Measurements from ENCODE around the gene PTMA.
"Not testable (repeated sequence)": the region's sequence is repeated elsewhere in the genome, so short reads cannot be mapped to it uniquely, and the experiment has no call there.

PTMA gene

DNA sequence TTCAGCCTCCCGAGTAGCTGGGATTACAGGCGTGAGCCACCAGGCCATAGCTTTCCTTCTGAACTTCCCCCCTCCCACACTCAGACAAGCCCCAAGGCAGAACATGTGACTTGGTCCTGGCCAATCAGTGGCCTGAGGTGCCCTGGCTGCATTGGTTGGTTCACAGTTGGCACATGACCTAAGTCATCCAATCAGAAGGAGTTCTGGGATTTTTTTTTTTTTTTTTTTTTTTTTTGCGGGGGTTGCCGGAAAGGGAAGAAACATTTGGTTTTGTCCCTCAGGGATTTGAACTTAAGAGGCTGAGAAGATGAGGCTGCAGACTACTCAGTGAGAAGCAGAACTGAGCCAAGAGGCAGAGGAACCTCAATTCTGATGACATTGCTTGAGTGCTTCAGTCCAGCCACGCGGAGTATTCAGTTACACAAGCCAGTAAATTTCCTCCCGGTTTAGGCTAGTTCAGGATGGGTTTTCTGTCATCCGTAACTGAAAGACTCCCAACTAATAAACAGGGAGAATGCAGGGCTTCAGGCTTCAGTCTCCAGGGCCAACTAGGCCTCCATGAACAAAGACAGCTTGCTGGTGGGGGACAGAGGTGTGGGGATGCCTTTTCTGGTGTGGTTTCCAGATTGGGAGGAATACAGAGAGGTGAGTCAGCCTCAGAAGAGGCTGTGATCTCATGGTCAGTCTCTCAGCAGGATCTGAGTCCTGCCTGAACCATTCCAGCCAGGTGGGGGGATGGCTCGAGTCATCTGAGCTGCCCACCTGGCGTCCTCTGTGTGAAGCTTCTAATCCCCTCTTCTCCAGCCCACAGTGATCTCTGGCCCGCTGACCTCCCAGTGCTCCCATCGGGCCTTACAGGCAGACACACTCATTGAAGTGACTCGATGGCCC lies 9.2 kb downstream of the PTMA start:
- DNase-seq: peak; percentile 71

DNA sequence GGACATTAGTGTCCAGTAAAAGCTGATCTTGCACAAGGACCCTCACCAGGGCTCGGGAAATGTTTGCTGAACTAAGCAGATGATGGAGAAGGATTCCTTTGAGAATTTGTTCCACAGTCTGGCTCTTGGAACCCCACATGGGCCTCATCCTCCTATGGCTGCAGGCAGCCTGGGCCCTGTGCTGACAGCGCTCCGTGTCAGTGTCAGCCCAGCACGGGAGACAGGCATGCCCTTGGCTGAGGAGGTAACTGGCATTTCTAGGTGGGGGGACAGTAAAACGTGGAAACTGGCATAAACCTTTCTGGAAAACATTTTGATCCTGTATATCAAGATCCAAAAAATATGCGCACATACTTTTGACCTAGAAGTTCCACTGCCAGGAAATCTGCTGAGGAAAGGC lies 10.5 kb downstream of the PTMA start:
- no peak for DNase-seq

DNA sequence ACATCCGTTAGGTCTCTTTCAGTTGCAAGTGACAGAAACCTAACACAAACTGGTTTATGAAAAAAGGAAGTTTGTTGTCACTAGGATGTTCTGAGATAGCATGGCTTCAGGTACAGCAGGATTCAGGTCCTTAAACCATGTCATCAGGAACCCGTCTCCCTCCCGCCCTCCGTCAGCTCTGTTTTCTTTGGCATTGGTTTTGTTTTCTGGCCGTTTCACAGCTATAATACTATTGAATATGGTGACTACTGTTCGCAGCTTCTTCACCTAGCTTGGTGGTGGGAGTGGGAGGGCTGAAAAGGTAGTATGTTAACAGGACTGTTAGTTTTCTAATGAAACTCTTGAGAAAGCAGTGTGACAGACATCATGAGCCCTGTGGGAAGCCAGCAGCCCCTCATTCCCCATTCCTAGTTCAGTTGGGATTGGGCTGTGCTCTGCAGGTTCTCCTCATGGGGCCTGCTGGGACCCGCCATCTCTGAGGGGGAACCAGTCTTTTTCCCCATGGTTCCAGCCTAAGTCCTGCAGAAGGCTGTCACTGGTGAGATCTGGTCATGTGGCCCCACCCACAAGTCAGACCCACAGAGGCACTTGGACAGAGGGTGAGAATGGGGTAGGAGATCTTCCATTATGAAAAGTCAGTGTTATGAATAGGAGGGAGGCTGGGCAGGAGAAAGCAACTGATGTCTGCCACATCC lies 12.1 kb downstream of the PTMA start:
- no peak for DNase-seq

DNA sequence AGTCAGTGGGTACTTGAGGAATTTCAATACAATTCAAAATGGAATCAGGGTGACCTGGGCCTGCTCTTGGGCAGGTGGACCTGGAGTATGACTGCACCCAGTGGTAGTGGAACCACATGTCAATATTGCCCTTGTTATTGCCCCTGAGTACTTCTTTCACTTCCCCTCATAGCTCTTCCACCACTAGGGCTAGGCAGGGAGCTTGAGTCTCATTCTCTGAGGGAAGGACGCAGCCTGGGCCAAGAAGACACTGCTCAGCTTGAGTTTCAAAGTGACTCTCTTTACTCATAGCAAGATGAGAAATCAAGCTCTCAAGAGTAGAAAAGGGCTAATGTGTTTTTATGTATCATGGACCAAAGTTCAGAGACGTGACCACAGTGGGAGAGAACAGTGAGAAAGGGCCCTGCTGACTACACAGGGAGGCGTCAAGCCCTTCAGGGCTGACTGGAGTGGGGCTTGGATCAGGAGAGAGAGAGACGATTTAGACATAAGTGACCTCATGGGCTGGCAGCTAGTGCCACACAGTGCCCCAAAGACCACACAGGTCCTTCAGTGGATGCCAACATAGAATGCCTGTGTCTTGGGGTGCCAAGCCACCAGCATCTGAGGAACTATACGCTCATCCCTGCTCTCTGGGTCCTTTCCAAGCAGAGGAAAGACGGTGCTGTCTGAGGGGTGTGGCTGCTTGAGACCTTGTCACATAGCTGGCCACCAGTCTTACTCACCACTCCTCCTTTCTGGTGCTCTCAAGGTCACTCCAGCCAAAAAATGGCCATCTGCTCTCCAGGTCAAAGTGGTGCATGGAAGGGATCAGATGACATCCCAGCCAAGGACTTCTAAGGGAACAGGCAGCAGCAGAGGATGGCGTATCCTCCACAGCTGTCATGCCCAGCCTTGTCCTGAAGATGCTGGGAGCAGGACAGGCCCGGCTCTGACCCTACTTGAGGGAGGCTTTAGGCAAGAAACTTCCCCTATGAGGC lies 13.0 kb downstream of the PTMA start:
- no peak for DNase-seq

DNA sequence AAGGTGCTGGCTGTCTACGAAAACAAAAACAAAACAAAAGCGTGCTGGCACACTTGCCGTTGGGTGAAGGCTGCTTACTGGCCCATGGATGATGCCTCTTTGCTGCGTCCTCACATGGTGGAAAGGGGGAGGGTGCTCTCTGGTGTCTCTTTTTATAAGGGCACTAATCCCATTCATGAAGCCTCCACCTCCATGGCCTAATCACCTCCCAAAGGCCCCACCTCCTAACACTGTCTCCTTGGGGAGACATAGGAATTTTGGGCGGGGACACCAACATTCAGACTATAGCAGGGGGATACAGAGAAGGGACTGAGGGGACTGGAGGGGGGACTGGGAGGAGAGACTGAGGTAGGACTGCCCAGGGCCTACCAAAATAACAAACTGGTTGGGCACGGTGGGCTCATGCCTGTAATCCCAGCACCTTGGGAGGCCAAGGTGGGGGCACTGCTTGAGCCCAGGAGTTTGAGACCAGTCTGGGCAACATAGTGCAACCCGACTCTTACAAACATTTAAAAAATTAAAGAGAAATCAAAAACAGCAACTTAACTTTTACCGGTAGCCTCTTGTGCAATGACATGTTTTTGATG lies 14.5 kb downstream of the PTMA start:
- no peak for DNase-seq

DNA sequence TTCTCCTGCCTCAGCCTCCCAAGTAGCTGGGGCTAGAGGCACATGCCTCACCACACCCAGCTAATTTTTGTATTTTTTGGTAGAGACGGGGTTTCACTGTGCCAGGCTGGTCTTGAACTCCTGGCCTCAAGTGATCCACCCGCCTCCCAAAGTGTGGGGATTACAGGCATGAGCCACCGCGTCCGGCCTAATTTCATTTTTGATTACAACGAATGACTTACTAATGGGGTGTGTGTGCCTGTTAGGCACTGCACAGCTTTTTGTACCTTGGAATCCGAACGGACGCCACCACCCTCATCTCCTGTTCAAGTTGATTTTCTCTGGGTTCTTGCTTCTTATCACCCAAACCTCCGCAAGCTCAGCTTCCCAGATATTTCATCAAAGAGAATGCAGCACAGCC lies 17.2 kb downstream of the PTMA start:
- no peak for DNase-seq

DNA sequence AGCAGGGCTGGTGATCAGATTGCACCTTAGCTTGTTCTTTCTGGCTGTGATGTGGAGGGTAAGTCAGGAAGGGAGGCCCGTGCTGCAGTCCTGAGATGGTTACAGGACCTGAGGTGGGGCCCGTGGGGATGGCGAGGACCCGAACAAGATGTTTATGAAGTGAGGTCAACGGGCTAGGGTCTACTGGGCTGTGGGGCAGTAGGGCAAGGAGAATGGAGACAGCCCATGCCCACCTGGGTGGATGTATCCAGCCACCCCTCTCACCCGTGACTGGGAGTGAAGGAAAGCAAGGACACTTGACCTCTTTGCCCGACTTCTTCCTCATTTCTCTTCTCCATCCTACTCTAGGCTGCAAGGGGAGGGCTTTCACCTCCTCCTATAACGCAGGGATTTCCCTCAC lies 18.0 kb downstream of the PTMA start:
- DNase-seq: no peak

DNA sequence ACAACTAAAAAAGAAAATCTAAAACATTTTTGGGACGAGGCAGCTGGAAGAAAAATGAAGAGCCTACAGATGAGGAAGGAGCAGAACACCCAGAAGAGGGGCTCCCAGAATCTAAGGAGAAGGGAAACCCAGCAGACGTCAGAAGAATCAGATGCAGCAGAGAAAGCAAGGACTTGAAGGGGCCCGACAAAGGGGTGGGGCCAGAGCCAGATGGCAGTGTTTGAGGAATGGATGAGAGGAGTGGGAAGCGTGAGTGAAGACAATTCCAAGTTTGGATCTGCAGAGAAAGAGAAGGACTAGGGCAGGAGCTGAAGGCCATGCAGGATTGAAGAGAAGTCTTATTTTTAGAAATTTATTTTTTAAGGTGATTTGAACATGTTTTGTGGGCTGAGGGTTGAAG lies 19.3 kb downstream of the PTMA start:
- DNase-seq: peak; percentile 16

DNA sequence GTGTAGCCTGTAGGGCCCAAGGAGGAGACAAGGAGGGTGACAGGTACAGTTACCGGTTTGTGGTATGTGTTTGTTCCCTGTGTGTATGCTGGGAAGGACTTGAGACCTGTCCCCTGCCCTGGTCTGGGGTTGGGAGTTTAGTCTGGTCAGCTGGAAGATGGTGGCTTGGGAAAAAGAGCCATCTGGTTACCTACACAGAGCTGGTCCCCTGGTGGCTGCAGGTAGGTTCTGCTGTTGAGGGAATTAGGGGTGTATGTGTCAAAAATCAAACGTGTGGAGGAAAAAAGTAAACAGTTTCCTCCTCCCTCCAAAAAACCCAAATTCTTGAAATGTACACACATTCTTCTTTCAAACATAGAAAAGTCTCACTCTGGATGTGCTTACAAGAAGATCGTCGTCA lies 24.3 kb downstream of the PTMA start:
- DNase-seq: no peak

DNA sequence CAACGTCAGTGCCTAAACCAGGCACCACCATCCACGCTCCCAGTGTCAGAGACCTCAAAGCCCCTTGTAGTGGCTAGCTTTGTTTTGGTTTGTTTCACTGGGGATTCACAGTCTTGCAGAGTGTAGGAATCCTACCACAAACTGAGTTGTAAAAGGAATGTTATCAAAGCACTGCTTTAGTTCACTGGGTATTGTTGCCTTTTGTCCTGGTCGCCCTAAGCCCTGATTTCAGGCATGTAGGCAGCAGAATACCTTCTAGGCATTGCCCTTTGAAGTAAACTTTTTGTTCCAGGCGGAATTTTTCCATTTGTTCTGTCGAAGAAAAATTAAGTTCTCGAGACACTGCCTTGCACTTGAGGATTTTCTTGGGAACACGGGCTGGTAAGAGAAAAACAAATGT lies 29.4 kb downstream of the PTMA start:
- no peak for DNase-seq

DNA sequence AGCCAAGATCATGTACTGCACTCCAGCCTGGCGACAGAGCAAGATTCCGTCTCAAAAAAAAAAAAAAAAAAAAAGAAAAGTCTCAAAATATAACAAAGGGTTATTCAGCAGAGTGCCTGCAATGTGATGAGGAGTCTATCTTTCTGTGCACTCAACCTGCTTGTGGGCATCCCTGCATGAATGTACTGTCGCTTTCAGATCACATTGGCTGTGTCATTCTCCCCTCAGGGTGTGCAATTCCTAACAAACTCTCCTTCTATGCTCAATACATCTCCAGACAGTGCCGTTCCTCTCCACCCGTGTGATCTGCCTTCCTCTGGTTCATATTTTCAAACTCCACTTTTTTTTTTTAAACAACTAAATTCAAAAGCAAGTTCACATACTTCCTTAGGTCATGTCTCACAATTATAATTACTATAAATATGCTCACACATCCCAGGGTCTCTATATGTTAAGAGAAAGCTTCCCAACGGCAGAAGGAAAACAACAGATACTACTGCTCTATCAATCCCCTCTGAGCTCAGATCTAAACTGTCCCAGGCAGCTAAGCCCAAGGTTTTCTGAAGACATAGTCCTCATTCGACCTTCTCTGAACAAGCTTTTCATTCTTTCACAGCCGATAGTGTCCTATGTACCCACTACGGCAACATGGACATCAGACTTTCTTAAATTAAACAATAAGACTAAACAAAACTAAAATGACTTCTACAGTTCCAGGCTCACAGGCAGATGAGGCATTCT lies 35.2 kb downstream of the PTMA start:
- DNase-seq: no peak

DNA sequence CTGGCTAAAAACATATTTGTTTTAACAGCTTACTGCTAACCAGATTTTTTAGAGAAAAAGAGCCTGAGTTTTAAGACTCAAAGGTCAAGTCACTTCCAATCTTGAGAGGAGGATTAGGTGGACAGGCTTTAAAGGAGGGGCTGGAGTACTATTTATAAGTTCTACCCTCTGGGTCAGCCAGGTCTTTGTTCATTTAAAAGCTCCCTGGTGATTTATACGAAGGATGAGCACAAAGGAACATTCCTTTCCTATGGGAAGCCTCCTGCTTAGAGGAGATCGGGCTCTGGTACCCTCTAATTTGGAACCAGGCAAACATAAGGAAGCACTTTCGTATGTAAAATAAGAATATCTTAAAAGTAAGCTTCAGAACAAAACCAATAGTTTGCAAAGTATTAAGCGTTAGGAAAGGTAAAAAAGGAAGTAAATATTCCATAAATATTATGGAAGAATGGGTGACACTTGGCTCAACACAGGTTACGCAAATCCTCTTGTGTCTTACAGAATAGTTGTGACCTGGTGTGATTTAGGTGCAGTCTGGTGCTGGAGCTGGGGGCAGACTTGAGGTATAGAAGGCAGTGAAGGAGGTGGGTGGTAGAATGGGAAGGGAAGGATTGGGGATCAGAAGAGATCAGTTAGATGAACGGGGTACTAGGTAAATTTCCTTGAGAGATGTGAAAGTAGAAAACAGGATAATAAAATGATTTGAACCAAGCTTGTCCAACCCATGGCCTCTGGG lies 37.1 kb downstream of the PTMA start:
- DNase-seq: no peak

DNA sequence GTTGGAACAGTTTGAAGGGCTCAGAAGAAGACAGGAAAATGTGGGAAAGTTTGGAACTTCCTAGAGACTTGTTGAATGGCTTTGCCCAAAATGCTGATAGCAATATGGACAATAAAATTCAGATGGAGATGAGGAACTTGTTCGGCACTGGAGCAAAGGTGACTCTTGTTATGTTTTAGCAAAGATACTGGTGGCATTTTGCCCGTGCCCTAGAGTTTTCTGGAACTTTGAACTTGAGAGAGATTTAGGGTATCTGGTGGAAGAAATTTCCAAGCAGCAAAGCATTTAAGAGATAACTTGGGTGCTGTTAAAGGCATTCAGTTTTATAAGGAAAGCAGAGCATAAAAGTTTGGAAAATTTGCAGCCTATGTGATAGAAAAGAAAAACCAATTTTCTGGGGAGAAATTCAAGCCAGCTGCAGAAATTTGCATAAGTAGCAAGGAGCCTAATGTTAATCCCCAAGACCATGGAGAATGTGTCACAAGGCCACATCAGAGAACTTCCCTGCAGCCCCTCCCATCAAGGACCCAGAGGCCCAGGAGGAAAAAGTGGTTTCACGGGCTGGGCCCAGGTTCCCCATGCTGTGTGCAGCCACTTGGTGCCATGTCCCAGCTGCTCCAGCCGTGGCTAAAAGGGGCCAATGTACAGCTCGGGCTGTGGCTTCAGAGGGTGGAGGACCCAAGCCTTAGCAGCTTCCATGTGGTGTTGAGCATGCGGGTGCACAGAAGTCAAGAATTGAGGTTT lies 40.0 kb downstream of the PTMA start:
- DNase-seq: not testable (repeated sequence)

DNA sequence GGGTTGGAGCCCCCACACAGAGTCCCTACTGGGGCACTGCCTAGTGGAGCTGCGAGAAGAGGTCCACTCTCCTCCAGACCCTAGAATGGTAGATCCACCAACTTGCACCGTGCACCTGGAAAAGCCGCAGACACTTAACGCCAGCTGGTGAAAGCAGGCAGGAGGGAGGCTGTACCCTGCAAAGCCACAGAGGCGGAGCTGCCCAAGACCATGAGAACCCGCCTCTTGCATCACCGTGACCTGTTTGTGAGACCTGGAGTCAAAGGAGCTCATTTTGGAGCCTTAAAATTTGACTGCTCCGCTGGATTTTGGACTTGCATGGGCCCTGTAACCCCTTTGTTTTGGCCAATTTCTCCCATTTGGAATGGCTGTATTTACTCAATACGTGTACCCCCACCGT lies 40.7 kb downstream of the PTMA start:
- DNase-seq: not testable (repeated sequence)

DNA sequence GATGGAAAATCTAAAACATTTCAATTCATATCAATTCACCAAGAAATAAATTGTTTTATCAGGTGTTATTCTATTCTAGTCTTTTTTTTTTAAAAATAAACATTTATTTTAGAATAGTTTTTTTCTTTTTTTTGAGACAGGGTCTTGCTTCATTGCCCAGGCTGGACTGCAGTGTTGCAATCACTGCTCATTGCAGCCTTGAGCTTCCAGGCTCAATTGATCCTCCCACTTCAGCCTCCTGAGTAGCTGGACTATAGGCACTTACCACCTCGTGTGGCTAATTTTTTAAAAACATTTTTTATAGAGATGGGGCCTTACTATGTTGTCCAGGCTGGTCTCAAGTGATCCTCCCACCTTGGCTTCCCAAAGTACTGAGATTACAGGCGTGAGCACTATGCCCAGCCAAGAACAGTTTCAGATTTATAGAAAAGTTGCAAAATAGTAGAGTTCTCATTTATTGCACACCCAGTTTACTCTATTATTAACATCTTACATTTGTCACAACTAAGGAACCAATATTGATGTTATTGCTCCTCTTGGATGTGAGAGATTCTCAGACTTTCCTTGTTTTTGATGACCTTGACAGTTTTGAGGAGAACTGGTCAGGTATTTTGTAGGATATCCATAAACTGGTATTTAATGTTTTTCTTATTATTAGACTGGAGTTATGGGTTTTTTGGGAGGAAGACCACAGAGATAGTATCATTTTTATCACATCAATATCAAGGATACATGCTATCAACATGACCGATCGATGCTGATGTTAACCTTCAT lies 42.9 kb downstream of the PTMA start:
- no peak for DNase-seq

DNA sequence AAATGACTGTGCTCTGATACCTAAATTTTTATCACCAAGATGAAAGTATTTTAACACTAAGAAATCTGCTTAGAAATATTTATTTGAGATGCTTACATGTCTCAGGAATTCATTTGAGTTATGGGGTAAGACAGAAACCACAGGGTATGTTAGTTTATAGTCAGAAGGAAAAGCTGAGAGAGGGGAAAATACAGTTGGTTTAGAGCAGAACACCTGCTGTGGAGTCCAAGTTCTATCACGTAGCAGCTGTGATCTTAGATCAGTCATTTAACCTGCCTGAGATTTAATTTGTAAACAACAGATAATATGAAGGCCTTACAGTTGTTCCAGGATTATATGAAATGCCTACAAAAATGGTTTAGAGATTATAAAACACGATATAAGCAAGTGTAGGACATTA lies 43.7 kb downstream of the PTMA start:
- no peak for DNase-seq

DNA sequence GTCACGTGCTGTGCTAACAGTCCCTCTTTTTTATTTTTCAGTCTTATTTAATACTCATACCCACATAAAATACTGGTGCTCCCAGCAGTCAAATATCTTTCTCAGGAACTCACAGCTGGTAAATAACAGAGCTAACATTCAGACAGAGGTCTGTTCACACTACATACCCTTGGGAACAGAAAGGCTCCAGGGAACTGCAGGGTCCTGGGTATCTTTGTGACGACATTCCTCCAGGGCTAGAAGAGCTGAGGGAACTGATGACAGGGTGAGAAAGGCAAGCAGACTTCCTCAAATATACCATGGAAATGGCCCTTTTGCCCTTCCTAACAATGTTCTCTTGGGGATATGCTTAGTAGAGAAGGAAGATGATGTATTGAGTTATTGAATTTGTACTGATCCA lies 53.4 kb downstream of the PTMA start:
- no peak for DNase-seq
